Fibroblast of pulmonary artery (primary cell): ENCODE results near the gene AFF1.
A peak's percentile ranks its signal among the peaks of the same experiment; 100 is the strongest.

Experiments used
- DNase-seq: peaks from one replicate; pipeline ENCODE4 v3.0.0-alpha.2; 2010; ENCODE audit warnings: low read depth
- H3K4me3 ChIP-seq: replicated peaks from 2 replicates; pipeline ENCODE4 v1.5.1; 2011; ENCODE audit warnings: low read depth, mild to moderate bottlenecking, control low read depth, low read length, moderate library complexity
- CTCF ChIP-seq: IDR thresholded peaks from 2 replicates; pipeline ENCODE4 v1.5.1; 2011; ENCODE audit warnings: mild to moderate bottlenecking, control low read depth, low read length, inconsistent platforms; ENCODE audit errors: missing control alignments

AFF1 gene

GRCh38 chr4:87092389-87093141, 157.8 kb downstream of the AFF1 start:
- DNase-seq = peak; percentile 92
- no peak for TF ChIP-seq CTCF
- H3K4me3 ChIP-seq = no peak overlapping the region

GRCh38 chr4:87093443-87094123, 158.8 kb downstream of the AFF1 start:
- H3K4me3 ChIP-seq = no peak overlapping the region
- DNase-seq = peak; percentile 67
- peak; percentile 56 for TF ChIP-seq CTCF

- TF ChIP-seq CTCF = no peak
- no peak for DNase-seq
- no peak overlapping the region for H3K4me3 ChIP-seq
Observed at GRCh38 chr4:87097075-87097474, 162.3 kb downstream of the AFF1 start.

GRCh38 chr4:87100168-87100567, 165.4 kb downstream of the AFF1 start:
- H3K4me3 ChIP-seq = no peak overlapping the region
- no peak for DNase-seq
- TF ChIP-seq CTCF = no peak

DNA sequence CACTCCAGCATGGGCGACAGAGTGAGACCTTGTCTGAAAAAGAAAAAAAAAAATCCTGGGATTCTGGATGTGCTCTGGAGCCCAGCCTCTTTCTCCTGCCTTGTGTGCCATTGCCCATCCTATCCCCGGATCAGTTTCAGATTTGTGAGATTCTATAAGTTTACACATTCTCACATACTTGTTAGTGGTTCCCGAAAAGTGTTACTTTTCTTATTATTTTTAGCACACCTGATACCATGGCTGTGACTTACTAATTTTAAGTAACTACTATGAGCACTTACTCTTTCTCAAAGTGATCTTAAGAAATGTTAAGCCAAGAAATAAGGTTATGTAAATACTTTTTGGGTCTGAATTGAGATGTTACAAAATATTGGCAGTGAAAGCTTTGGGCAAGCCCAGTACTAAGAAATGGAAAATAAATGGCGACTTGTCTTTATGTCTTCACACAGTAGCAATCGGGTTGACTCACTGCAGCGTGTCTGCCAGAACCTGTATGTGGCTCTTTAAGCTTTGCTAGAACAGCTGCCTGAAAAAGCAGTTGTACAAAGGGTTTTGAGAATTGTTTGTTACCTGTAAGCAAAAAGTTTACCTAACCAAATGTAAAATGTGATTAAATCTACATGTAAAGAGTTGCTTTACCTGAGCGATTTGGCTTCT, 166.9 kb downstream of the AFF1 start:
- no peak for TF ChIP-seq CTCF
- no peak overlapping the region for H3K4me3 ChIP-seq
- DNase-seq = no peak

- DNase-seq = no peak
- TF ChIP-seq CTCF = no peak
- H3K4me3 ChIP-seq = peak overlapping the region; percentile 20
Observed at GRCh38 chr4:87103086-87103485, 168.3 kb downstream of the AFF1 start.
